DND-41 (cell line): ENCODE data around the gene OBI1.

Experiments
- ATAC-seq: fragments of 200-7000 bp; cut with Tn5 transposase; 3 replicates; pipeline ENCODE4 v1.9.1; 2021; ENCODE audit warnings: low read depth; ENCODE audit not compliant: insufficient read depth
- DNase-seq: peaks from one replicate; pipeline ENCODE4 v3.0.0-alpha.2; 2020
- H2AFZ ChIP-seq: 2 replicates; pipeline ENCODE4 v1.6.0; 2012; ENCODE audit warnings: low read depth, low read length
- H3K27ac ChIP-seq: 2 replicates; pipeline ENCODE4 v1.5.1; 2012; ENCODE audit warnings: low read length, inconsistent platforms
- H3K27me3 ChIP-seq: fragments of 200-600 bp; sonication (generic); 2 replicates; pipeline ENCODE4 v1.6.0; 2012; ENCODE audit warnings: low read length, mild to moderate bottlenecking, inconsistent platforms; ENCODE audit not compliant: insufficient read depth, poor library complexity
- H3K36me3 ChIP-seq: 2 replicates; pipeline ENCODE4 v1.5.1; 2012; ENCODE audit warnings: low read length, inconsistent platforms; ENCODE audit not compliant: insufficient read depth
- H3K4me1 ChIP-seq: 2 replicates; pipeline ENCODE4 v1.5.1; 2012; ENCODE audit warnings: mild to moderate bottlenecking, low read length; ENCODE audit not compliant: insufficient read depth
- H3K4me2 ChIP-seq: 2 replicates; pipeline ENCODE4 v1.6.0; 2012; ENCODE audit warnings: mild to moderate bottlenecking, moderate library complexity, low read length, inconsistent platforms; ENCODE audit not compliant: insufficient read depth
- H3K4me3 ChIP-seq, 2 experiments: fragments of 200-600 bp in 1 of 2; shearing (Covaris generic) in 1 of 2; 2 replicates each; pipeline ENCODE4 v1.5.1; 2012 to 2016; ENCODE audit warnings: inconsistent platforms in 2 of 2, low read length in 2 of 2, mild to moderate bottlenecking in 2 of 2, low read depth in 1 of 2, moderate library complexity in 1 of 2
- H3K79me2 ChIP-seq: 2 replicates; pipeline ENCODE4 v1.6.0; 2012; ENCODE audit warnings: low read length, inconsistent platforms; ENCODE audit not compliant: insufficient read depth
- H3K9ac ChIP-seq: 2 replicates; pipeline ENCODE4 v1.6.0; 2012; ENCODE audit warnings: low read depth, mild to moderate bottlenecking, inconsistent platforms, low read length, moderate library complexity
- H3K9me3 ChIP-seq: 2 replicates; pipeline ENCODE4 v1.5.1; 2012; ENCODE audit warnings: low read length, moderate library complexity, mild to moderate bottlenecking, inconsistent platforms; ENCODE audit not compliant: insufficient read depth, severe bottlenecking
- H4K20me1 ChIP-seq: 2 replicates; pipeline ENCODE4 v1.6.0; 2012; ENCODE audit warnings: low read length; ENCODE audit not compliant: insufficient read depth
- CTCF ChIP-seq: IDR thresholded peaks from 2 replicates; pipeline ENCODE4 v1.5.1; 2012; ENCODE audit warnings: borderline replicate concordance, low read length, moderate library complexity, mild to moderate bottlenecking; ENCODE audit not compliant: poor library complexity, severe bottlenecking; ENCODE audit errors: extremely low read depth
- EZH2 ChIP-seq: IDR thresholded peaks from 3 replicates; pipeline ENCODE4 v1.6.1; 2012; ENCODE audit warnings: borderline replicate concordance, low read depth, mild to moderate bottlenecking, moderate library complexity, low read length, inconsistent platforms; ENCODE audit not compliant: severe bottlenecking

OBI1 gene

GRCh38 chr13:78657699-78658629 is 991 bp downstream of the OBI1 start:
- Histone ChIP-seq H3K9me3 (no peaks in the 10 kb centered on the region), H3K27me3 (no peaks in the 10 kb centered on the region), H2AFZ (peak overlapping the region; percentile 98), H3K79me2 (peaks cover 60% of the 10 kb centered on the region), H3K4me3 (peak overlapping the region; percentile 74 to 96), H4K20me1 (peaks cover 35% of the 10 kb centered on the region), H3K4me1 (peaks cover 45% of the 10 kb centered on the region), H3K36me3 (peaks cover 9% of the 10 kb centered on the region), H3K27ac (peak overlapping the region; percentile 95), H3K9ac (peak overlapping the region; percentile 89), H3K4me2 (peak overlapping the region; percentile 84)
- DNase-seq (no peak), ATAC-seq (peak; percentile 41)
- TF ChIP-seq CTCF = no peak
- TF ChIP-seq EZH2 = no peak

- no peaks in the 10 kb centered on the region for H3K9me3 ChIP-seq
- H3K4me3 ChIP-seq = no peak overlapping the region
- DNase-seq (no peak), ATAC-seq (no peak)
- H3K36me3 ChIP-seq = peaks cover 9% of the 10 kb centered on the region
- H2AFZ ChIP-seq = no peak overlapping the region
- no peaks in the 10 kb centered on the region for H3K27me3 ChIP-seq
- H3K4me1 ChIP-seq = peaks cover 63% of the 10 kb centered on the region
- no peak overlapping the region for H3K27ac ChIP-seq
- peak overlapping the region; percentile 23 for H3K4me2 ChIP-seq
- TF ChIP-seq CTCF (no peak), EZH2 (no peak)
- H3K9ac ChIP-seq = no peak overlapping the region
- peaks cover 81% of the 10 kb centered on the region for H3K79me2 ChIP-seq
- peaks cover 54% of the 10 kb centered on the region for H4K20me1 ChIP-seq
Observed at GRCh38 chr13:78655906-78656305, 3.0 kb downstream of the OBI1 start.

GRCh38 chr13:78655007-78655406 is 3.9 kb downstream of the OBI1 start:
- H3K9me3 ChIP-seq = no peaks in the 10 kb centered on the region
- H3K79me2 ChIP-seq = peaks cover 90% of the 10 kb centered on the region
- no peaks in the 10 kb centered on the region for H3K27me3 ChIP-seq
- H3K27ac ChIP-seq = no peak overlapping the region
- H3K9ac ChIP-seq = no peak overlapping the region
- peaks cover 63% of the 10 kb centered on the region for H4K20me1 ChIP-seq
- H3K4me1 ChIP-seq = peaks cover 67% of the 10 kb centered on the region
- H3K4me3 ChIP-seq = no peak overlapping the region
- DNase-seq = no peak
- no peak for ATAC-seq
- H3K4me2 ChIP-seq = no peak overlapping the region
- peaks cover 9% of the 10 kb centered on the region for H3K36me3 ChIP-seq
- H2AFZ ChIP-seq = no peak overlapping the region
- no peak for TF ChIP-seq CTCF
- no peak for TF ChIP-seq EZH2
